HS-5 (cell line): ENCODE data around the gene MAMDC2.

ENCODE experiments used
- DNase-seq: peaks from one replicate; pipeline ENCODE4 v3.0.0-alpha.2; 2012; ENCODE audit warnings: low read depth

The MAMDC2 gene

GRCh38 chr9:70107558-70107957 is 63.9 kb downstream of the MAMDC2 start:
- no peak for DNase-seq

GRCh38 chr9:70108181-70108580 is 64.5 kb downstream of the MAMDC2 start:
- no peak for DNase-seq

- DNase-seq = no peak
Measured at GRCh38 chr9:70110194-70111041, 66.8 kb downstream of the MAMDC2 start.

GRCh38 chr9:70111042-70111602 is 67.5 kb downstream of the MAMDC2 start:
- peak; percentile 36 for DNase-seq

GRCh38 chr9:70111641-70112236 is 68.1 kb downstream of the MAMDC2 start:
- DNase-seq = no peak

GRCh38 chr9:70112981-70113380 is 69.3 kb downstream of the MAMDC2 start:
- no peak for DNase-seq

- DNase-seq = no peak
Measured at GRCh38 chr9:70113403-70114022, 69.9 kb downstream of the MAMDC2 start.

GRCh38 chr9:70114898-70115297 is 71.2 kb downstream of the MAMDC2 start:
- DNase-seq = no peak

- peak; percentile 63 for DNase-seq
Measured at GRCh38 chr9:70117835-70118319, 74.2 kb downstream of the MAMDC2 start.

GRCh38 chr9:70119786-70120185 is 76.1 kb downstream of the MAMDC2 start:
- DNase-seq = no peak

- DNase-seq = peak; percentile 74
Measured at GRCh38 chr9:70120834-70121510, 77.3 kb downstream of the MAMDC2 start.

- DNase-seq = no peak
Measured at GRCh38 chr9:70121818-70122436, 78.3 kb downstream of the MAMDC2 start.

GRCh38 chr9:70123695-70124094 is 80.0 kb downstream of the MAMDC2 start:
- DNase-seq = no peak

GRCh38 chr9:70125621-70126263 is 82.1 kb downstream of the MAMDC2 start:
- no peak for DNase-seq

- DNase-seq = no peak
Measured at GRCh38 chr9:70127036-70127435, 83.4 kb downstream of the MAMDC2 start.

- no peak for DNase-seq
Measured at GRCh38 chr9:70127540-70128416, 84.1 kb downstream of the MAMDC2 start.

- no peak for DNase-seq
Measured at GRCh38 chr9:70130266-70130665, 86.6 kb downstream of the MAMDC2 start.

GRCh38 chr9:70131296-70131695 is 87.6 kb downstream of the MAMDC2 start:
- DNase-seq = no peak

- DNase-seq = no peak
Measured at GRCh38 chr9:70133253-70134208, 89.9 kb downstream of the MAMDC2 start.
